ENCODE results near the gene LIPC. TPM values are rescaled to one million over a fixed set of nuclear protein-coding genes. Genes with fewer than 3 reads are reported as not detected.

The LIPC gene
- total and polyA plus RNA-seq, 8 donors, result 0.11 to 1.0 (median 0.60) TPM

DNA sequence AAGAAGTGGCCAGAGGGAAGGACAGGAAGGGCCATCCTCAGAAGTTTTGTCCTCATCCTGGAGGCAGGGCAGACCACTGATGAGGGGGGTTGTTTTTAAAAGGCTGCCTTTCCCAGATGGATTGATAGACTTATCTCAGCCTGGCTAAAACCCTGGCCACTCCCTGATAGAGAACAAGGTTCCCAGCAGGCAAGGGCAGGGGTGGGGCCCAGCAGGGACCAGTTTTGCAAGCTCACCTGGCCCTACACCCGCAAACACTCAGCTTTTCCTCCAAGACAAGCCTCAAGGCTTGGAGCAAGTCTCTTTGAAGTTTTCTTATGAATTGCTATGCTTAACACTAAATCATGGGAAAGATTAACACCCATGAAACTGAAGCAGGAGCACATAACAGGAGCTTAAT lies 9.1 kb downstream of the LIPC start:
- no peaks in the 10 kb centered on the region for H3K36me3 ChIP-seq
- peaks cover 14 to 47% of the 10 kb centered on the region in 2 donors for H3K4me1 ChIP-seq
- peak overlapping the region; percentile 70 to 77 for H3K27ac ChIP-seq
- DNase-seq (peak in 2 of 4 donors; percentile 59 to 74), ATAC-seq (peak; percentile 85)
- intact Hi-C loops (cut with DNase I), result no loop called here
- H3K9me3 ChIP-seq, result no peaks in the 10 kb centered on the region
- TF ChIP-seq, protein P1, sequence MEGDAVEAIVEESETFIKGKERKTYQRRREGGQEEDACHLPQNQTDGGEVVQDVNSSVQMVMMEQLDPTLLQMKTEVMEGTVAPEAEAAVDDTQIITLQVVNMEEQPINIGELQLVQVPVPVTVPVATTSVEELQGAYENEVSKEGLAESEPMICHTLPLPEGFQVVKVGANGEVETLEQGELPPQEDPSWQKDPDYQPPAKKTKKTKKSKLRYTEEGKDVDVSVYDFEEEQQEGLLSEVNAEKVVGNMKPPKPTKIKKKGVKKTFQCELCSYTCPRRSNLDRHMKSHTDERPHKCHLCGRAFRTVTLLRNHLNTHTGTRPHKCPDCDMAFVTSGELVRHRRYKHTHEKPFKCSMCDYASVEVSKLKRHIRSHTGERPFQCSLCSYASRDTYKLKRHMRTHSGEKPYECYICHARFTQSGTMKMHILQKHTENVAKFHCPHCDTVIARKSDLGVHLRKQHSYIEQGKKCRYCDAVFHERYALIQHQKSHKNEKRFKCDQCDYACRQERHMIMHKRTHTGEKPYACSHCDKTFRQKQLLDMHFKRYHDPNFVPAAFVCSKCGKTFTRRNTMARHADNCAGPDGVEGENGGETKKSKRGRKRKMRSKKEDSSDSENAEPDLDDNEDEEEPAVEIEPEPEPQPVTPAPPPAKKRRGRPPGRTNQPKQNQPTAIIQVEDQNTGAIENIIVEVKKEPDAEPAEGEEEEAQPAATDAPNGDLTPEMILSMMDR (IDR thresholded peaks at IDR 0.05), result no peak
- no peak overlapping the region for H3K4me3 ChIP-seq
- no peaks in the 10 kb centered on the region for H3K27me3 ChIP-seq

- intact Hi-C loops (cut with DNase I), result no loop called here
- no peak overlapping the region for H3K4me3 ChIP-seq
These were observed 9.7 kb downstream of the LIPC start for GRCh38 chr15:58441376-58442070.

DNA sequence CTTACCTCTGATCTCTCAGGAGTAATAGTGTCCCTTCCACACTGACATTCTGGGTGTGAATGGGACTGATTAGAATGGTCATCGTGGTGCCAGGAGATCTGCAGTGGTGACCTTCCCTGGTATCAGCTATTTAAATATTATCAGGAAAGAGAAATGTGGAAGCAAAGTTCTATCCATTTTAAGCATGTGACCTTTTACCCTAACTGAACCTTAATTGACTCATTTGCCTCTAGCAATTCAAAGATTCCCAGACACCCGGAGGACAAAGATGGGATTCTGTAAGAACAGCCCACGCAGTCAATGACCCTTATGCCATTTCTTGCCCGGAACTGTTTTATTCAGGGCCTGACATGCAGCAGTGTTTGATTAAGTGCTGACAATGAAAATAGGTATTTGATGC lies 10.3 kb downstream of the LIPC start:
- intact Hi-C loops (cut with DNase I), result no loop called here
- TF ChIP-seq, protein P1 (IDR thresholded peaks at IDR 0.05), result no peak
- ATAC-seq, result no peak

More at GRCh38 chr15:58441376-58442070, 9.7 kb downstream of the LIPC start:
- Histone ChIP-seq H3K4me1 (peaks cover 14 to 47% of the 10 kb centered on the region in 2 donors), H3K27me3 (no peaks in the 10 kb centered on the region), H3K27ac (peak overlapping the region; percentile 34 to 70), H3K9me3 (no peaks in the 10 kb centered on the region), H3K36me3 (no peaks in the 10 kb centered on the region)
- TF ChIP-seq, protein P1 (IDR thresholded peaks at IDR 0.05), result no peak
- no peak for DNase-seq
- ATAC-seq, result no peak

GRCh38 chr15:58443308-58443707 lies 11.5 kb downstream of the LIPC start:
- DNase-seq (no peak), ATAC-seq (no peak)
- TF ChIP-seq, protein P1 (IDR thresholded peaks at IDR 0.05), result no peak
- peaks cover 14 to 55% of the 10 kb centered on the region in 2 donors for H3K4me1 ChIP-seq
- H3K4me3 ChIP-seq, result no peak overlapping the region
- H3K36me3 ChIP-seq, result no peaks in the 10 kb centered on the region
- no peak overlapping the region for H3K27ac ChIP-seq
- H3K9me3 ChIP-seq, result no peaks in the 10 kb centered on the region
- intact Hi-C loops (cut with DNase I), result no loop called here
- no peaks in the 10 kb centered on the region for H3K27me3 ChIP-seq

More for the DNA sequence above, 10.3 kb downstream of the LIPC start:
- H3K36me3 ChIP-seq, result no peaks in the 10 kb centered on the region
- no peak overlapping the region for H3K4me3 ChIP-seq
- no peaks in the 10 kb centered on the region for H3K9me3 ChIP-seq
- peaks cover 14 to 47% of the 10 kb centered on the region in 2 donors for H3K4me1 ChIP-seq
- H3K27me3 ChIP-seq, result no peaks in the 10 kb centered on the region
- DNase-seq, result no peak
- H3K27ac ChIP-seq, result no peak overlapping the region

DNA sequence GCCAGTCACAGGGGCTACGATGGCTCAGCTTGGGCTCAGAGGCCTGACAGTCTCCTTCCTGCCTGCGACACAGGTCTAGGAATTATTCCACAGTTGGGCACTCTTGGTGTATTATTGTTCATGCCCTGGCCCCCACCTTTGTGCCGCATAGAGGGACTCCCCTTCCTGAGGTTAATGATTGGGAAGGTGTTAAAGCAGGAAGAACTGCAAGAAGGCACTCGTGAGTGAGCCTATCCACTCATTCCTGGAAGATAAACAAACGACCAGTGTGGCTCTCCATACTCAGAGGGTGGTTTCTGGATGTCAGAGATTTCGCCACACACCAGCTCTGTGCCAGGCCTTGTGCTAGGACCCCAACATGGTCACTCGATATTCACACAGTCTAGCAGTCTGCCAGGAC lies 12.3 kb downstream of the LIPC start:
- ATAC-seq, result peak; percentile 6
- intact Hi-C loops (cut with DNase I), result no loop called here
- no peak for DNase-seq
- H3K4me3 ChIP-seq, result no peak overlapping the region
- no peak overlapping the region for H3K27ac ChIP-seq
- TF ChIP-seq, protein P1 (IDR thresholded peaks at IDR 0.05), result no peak
- H3K9me3 ChIP-seq, result no peaks in the 10 kb centered on the region
- no peaks in the 10 kb centered on the region for H3K27me3 ChIP-seq
- H3K36me3 ChIP-seq, result no peaks in the 10 kb centered on the region
- H3K4me1 ChIP-seq, result peaks cover 14 to 49% of the 10 kb centered on the region in 2 donors

All from left lung (tissue), 10 donors.